Stimulated activated CD4-positive, alpha-beta T cell treated with anti-CD3 and anti-CD28 coated beads, Interleukin-1b, Interleukin-23, amount 100 ng/mL, for 24 hours (primary cell): ENCODE results near the gene WWC1.

Experiments
- DNase-seq, 4 experiments: peaks; one replicate each; pipeline ENCODE4 v3.0.0-alpha.2; 2020; ENCODE audit warnings: low read depth in 4 of 4, low spot score in 1 of 4

The WWC1 gene

GRCh38 chr5:168477060-168477459, 185.6 kb downstream of the WWC1 start:
- no peak for DNase-seq

GRCh38 chr5:168479166-168479565, 187.7 kb downstream of the WWC1 start:
- no peak for DNase-seq

DNA sequence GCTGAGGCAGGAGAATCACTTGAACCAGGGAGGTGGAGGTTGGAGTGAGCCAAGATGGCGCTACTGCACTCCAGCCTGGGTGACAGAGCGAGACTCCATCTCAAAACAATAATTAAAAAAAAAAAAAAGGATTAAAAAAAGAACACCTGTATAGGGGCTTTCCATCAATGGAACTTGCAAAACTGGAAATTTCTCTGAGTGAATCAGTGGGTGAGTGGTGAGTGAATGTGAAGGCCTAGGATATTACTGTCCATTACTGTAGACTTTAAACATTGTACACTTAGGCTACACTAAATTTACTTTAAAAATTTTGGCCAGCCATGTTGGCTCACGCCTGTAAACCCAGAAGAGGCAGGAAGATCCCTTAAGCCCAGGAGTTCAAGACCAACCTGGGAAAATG, 189.2 kb downstream of the WWC1 start:
- DNase-seq: no peak

- no peak for DNase-seq
These were observed 189.9 kb downstream of the WWC1 start for GRCh38 chr5:168481330-168481788.

DNA sequence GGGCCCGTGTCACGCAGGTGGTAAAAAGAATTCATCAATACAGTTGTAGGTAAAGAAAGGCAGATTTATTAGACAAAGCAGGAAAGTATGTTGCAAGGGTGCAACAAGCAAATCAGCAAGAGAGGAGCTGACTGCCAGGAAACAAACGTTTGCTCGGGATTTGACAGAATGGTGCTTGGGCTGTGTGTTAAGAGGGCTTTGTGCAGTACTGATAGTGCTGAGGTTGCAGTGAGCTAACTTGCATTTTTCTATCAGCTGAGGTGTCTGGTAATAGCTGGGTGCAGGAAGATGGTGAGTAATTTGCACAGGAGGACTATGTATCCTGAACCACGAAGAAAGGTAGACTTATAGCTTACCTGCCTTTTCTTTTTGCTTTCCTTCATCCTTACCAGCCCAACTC, 190.9 kb downstream of the WWC1 start:
- no peak for DNase-seq

- DNase-seq: peak; percentile 71 to 89 (median 81)
These were observed 194.9 kb downstream of the WWC1 start, which contains the start of gene RARS1 for GRCh38 chr5:168486136-168486879. Gene RARS1 (plus strand): TSS chr5:168486471. CDS start chr5:168486499, 28 bp downstream.

DNA sequence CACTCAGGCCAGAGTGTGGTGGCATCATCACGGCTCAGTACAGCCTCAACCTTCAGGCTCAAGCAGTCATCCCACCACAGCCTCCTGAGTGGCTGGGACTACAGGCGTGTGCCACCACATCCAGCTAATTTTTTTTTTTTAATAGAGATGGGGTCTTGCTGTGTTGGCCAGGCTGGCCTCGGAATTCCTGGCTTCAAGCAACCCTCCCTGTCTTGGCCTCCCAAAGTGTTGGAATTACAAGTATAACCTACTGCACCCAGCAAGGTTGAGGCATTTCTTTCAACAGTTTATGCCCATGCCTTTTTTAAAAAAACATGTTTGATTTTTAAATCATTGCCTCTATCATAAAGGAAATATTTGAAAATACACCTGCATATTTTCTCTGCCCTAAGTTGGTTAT, 197.6 kb downstream of the WWC1 start:
- no peak for DNase-seq

DNA sequence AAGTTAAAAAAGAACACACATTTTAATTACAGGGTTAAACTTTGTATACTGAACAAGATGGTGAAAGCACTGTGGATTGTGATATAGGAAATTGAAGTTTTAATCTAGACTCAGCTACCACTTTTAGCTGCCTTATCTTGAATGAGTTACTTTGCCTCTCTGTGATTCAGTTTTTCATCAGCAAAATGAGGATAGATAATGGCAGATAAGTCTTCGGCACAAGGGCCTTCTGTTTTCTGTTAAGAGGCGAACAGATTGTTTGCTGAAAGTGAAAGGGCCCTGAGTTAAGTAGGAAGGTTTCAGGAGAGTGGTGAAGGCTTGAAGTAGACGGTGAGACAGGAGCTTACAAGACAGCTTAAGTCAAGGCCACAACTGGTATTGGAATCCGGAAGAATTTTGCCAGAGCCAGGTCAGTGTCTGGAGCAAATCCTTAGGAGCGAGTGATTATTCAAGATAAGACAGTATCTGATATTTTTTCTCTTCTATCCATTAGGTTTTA, 202.7 kb downstream of the WWC1 start:
- DNase-seq: no peak

DNA sequence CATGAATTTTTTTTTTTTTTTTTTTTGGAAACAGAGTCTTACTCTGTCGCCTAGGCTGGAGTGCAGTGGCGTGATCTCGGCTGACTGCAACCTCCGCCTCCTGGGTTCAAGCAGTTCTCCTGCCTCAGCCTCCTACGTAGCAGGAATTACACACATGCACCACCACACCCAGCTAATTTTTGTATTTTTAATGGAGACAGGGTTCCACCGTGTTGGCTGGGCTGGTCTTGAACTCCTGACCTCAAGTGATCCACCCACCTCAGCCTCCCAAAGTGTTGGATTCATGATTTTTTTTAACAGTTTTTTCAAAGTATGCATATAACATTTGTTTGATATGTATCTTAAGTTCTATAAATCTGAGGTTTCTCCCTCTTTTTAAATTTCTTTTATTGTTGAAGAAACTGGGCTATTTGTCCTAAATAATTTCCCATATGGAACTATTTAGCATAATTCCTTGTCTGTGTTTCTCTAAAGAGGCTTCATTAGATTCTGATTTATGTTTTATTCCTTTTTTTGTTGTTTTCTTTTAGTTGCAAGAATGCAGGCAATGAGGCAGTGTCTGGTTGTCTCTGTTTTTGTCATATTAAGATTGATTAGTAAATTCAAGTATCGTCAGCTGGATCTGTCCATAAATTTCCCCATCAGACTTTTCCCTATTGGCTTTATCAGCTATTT, 211.3 kb downstream of the WWC1 start:
- no peak for DNase-seq

GRCh38 chr5:168513861-168514428, 222.5 kb downstream of the WWC1 start:
- DNase-seq: no peak
